HG03039 (cell line): ENCODE results near the gene CPM.

Source experiments
- ATAC-seq: cut with Tn5 transposase; IDR thresholded peaks from one replicate; pipeline ENCODE4 v1.9.1; 2021; ENCODE audit warnings: mild to moderate bottlenecking, moderate library complexity; ENCODE audit not compliant: unreplicated experiment

Gene CPM

DNA sequence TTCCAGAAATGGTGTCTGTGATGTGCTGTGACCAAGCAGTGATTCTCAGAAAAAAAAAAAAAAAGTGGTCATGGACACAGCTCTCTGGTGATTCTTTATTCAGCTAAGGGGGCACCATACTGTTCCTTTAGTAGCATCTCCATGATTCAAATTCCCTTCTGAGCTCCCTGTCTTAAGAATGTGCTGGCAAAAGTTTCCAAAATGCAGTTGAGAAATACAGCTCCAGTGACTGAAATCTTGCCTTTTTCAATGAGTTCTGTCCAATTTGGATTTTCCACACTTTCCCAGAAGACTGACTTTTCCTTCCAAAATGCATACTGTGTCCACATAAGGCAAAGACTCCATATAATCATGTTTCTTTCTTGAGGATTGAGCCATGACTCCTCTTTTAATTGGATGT, 24.3 kb upstream of the CPM start:
- no peak for ATAC-seq

DNA sequence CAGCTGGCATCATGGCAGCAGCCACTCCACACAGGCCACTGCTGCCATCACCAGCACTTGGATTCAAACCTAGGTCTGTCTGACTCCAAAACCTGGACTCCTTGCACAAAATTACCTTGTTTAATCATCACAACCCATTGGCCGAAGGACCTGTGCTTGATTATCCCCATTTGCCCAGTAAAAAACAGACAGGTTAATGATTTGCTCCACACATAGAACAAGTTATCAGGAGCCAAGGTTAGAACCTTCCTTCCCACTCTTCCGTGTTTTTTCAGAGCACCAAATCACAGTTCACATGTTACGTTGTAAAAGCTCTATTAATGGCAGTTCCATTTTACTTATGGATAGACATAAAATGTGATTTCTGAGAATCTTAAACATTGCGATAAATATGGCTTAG, 23.5 kb upstream of the CPM start:
- no peak for ATAC-seq

DNA sequence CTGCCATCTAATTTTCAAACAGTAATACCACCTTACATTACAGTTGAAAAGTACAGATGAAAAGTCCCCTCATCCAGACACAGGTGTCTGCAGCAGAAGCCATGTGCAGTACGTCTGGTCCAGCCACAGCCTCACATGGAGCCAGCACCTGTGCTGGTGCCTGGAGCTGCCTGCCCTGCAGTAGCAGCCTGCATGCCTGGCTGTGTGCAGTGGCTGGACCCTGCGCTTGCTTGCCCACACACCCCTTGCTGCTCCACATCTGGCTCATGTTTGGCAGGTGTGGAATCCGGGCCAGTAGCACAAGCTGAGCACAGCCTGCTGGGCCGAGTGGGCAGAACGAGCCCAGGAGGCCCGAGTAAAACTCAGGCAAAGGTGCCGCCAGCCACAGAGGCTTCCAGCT, 21.8 kb upstream of the CPM start:
- ATAC-seq, result no peak

DNA sequence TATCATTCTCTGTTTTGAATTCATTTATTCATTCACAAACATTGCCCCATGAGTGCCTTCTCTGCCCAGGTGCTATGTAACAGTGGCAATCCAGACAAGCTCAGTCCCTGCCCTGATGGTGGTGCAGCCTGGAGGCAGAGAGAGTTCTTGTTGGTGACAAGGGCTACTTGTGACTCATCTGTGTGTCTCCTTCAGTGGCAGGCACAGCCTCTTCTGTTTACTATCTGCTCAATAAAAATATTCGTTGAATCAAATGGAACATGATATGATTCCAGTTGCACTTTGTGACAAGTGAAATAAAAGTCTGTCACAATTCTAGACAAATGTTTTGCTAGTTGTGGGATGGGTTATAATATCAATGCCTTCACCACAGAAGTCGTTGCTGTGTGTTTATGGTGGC, 20.6 kb upstream of the CPM start:
- ATAC-seq, result no peak

DNA sequence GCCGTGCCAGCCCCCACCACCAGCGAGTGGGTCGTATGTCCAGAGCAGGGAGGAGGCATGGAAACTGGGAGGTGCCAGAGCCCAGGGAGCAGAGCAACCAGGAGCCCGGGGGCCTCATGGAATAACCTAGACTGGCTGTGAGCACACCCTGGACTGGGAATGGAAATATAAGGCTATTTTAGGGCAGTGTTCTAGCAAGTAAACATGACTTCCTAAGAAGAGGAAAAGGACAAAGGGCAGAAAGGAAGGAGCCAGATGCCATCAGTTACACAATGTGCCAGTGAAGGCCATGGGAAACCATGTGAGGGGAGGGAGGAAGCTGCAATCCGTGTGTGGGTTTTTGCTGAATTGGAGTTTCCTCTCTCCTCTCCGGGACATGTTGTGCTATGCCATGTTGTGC, 18.7 kb upstream of the CPM start:
- no peak for ATAC-seq

DNA sequence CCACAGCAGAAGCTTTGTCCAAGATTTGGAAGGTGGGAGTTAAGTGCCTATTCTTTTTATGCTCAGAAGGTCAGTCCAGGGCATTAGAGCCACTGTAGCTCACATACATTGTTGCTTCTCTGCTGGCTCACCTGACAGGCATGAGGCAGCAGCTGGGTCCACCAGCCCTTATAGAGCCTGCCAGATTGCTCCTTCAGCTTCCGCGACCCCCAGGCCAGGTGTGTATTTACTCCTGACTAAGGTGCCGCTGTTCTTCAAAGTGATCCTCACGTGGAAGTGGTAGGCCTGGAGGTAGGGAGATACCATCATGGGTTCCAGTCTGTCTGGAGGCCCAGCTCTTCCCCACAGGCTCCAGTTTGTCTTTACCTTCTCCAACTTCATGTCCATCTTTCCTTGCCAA, 17.5 kb upstream of the CPM start:
- ATAC-seq, result no peak

DNA sequence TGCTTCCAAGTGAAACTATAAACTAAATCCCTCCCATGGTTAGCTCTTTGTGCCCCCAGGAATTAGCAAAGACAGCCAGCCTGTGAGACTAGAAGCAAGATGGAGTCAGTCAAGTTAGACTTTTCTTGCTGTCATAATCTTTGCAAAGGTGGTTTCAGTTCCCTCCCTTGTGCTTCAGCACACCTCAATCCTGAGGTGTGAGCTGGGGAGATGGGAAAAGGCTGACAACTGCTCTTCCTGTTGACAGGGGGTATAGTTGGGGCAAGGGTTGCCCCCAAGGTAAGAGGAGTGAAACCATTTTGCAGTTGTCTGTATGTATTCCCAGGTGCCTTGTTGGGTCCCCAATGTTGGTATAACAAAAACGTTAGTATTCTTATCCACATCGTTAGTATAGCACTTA, 12.3 kb upstream of the CPM start:
- no peak for ATAC-seq

DNA sequence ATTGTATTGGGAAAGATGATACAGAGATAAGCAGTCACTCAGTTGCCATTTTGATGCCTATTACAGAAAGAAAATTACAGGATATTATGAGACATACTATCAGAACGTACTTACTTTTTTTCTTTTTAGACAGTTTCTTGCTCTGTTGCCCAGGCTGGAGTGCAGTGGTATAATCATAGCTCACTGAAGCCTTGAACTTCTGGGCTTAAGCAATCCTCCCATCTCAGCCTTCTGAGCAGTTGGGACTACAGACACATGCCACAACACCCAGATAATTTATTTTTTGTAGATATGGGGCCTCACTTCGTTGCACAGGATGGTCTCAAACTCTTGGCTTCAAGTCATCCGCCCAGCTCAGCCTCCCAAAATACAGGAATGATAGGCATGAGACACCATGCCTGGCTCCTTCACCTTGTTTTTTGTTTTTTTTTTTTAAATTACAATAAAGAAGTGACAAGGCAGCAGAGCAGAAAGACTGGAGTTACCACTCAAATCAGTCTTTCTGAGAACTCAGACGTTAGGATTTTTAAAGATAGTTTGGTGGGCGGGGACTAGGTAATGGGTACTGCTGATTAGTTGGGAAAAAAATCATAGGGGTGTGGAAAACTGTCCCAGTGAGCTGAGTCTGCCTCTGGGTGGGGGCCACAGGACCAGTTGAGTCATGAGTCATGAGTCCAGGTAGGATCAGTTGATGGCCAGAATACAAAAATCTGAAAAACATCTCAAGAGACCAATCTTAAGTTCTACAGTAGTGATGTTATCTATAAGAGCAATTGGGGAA, 11.5 kb upstream of the CPM start:
- ATAC-seq, result no peak

DNA sequence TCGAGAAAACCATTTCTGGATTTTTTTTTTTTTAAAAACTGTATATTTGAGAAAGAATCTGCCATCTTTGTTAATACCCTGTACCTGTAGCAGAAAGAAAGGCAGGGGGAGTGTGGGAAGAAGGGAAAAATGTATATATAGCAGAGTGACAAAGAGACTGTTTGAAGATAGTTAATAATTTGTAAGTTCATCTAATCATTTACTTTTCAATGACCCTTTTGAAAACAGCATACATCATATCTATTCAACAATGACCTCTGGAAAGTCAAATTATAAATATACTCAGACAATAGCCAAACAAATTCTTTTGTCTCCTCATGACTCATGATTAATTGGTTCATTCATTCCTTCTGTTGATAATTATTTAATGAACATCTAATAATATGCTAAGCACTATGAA, 10.9 kb upstream of the CPM start:
- ATAC-seq, result no peak

DNA sequence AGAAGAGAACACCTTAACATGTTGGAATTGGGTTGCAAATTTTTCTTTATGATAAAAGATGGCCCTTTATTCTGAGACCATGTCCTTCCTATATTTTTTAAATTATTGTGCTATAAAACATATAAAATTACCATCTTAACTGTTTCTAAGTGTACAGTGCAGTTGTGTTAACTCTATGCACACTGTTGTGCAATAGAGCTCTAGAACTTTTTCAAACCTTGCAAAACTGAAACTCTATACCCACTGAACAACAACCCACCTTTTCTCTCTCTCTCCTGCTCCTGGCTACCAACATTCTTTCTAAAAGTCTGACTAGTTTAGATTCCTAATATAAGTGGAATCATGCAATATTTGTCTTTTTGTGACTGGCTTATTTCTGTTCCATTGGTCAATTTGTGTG, 7.8 kb upstream of the CPM start:
- ATAC-seq, result no peak

DNA sequence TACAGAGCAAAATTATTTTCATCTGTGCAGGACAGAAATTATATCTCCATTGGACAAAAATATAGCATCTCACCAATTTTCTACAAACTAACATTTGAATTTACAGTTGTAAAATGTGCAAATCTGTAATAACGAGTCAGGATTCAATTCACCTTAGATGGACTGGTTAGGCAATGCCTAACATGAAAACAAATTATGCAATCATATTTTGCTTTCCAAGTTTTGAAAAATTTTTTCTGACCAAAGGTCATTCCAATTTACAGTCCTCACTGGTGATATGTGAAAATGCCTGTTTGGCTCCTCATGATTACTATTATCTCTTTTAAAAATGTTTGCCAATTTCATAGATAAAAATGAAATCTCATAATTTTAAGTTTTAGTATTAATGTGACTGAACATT, 6.5 kb upstream of the CPM start:
- no peak for ATAC-seq

DNA sequence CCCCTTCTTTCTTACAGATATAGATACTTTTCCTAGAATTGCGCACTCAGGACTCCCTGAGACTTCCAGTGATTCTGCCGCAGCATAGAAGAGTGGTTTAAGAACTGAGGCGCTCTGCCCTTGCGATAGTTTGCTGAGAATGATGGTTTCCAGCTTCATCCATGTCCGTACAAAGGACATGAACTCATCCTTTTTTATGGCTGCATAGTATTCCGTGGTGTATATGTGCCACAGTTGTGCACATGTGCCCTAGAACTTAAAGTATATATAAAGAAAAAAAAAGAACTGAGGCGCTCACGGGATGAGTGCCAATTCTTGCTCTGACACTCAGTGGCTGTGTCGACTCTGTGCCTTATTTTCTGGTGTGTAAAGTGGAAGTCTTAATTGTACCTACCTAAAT, 1.4 kb upstream of the CPM start:
- ATAC-seq, result no peak

DNA sequence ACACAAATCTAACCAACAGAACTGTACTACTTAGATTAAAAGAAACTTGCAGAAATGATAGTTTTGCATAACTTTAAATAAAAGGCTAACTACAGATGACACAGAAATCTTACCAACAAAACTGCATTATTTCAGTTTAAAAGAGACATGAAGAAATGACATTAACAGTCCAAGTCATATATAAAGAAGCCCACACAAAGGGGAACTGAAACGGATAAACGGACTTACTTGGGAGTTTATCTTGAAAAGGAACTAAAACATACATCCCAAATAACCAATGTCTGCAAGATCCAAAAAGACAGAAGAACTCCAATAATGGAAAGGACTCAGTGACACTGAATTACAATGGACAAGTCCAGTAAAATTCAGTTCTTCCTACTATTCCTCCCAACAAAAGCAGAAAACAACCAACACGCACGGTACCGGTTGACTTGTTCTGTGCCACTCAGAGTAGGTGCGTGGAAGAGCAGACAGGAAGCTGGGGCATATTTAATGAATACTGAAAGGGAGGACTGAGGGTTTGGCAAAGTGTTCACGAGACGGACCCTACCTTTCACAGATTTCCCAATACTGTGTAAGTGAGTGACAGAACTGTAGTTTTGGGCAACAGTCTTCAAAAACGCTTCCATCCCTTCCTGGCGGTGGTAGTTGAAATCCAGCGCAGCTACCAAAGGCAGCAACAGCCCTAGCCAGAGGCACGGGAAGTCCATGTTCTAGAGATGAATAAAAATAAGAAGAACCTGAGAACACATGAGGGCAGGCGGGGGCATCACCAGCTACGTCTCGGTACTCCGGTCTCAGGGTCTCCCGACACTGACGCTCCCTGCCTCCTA, 627 bp downstream of the CPM start:
- ATAC-seq, result peak; percentile 30

DNA sequence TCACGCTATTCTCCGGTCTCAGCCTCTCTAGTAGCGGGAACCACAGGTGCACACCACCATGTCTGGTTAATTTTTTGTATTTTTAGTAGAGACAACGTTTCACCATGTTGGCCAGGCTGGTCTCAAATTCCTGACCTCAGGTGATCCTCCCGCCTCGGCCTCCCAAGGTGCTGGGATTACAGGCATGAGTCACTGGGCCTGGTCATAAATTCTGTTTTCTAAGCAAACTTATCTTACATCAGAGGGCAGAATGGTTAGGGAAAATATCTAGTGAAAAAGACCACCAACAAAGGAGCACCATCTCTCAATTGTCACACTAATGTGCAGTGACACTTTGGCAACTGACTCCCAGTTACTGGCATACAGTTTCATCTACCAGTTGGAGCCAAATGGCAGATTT, 2.8 kb downstream of the CPM start:
- ATAC-seq, result no peak

DNA sequence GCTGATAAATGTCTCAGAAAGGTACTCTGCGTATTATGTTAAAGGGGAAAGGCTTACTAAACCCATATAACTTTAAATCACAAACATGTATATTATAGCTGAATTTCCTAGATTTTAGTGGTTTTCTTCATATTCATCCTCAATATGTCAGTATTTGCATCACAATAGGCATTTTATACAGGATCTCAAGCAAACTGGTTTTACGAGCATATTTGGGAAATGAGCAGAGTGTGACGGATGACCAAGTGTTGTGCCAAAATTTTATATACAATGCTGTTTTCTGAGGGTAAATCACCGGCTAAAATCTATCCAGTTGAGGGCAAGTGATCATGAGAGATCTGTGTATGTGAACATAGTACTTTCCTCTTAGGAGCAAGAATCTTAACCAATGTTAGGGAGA, 8.4 kb downstream of the CPM start:
- ATAC-seq, result no peak

DNA sequence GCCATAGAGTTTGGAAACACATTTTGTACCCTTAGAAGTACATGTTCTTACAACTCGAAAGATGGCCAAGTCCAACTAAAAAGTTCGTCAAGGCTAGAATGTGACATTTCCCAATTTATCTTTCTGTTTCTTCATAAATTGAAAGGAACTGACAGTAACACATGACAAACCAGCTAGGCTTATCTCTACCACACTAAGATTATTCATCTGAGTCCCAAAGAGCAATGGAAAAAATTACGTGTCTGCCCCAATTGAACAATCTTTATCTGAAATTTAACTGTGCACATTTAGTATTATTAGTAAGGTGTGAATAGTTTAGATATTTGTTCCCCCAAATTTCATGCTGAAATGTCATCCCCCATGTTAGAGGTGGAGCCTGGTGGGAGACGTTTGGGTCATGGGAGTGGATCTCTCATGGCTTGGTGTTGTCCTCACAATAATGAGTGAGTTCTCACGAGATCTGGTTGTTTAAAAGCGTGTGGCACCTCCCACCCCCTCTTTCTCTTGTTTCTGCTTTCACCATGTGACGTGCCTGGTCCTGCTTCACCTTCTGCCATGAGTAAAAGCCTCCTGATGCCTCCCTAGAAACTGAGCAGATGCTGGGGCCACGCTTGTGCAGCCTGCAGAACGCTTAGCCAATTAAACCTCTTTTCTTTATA, 13.3 kb downstream of the CPM start:
- ATAC-seq, result no peak

DNA sequence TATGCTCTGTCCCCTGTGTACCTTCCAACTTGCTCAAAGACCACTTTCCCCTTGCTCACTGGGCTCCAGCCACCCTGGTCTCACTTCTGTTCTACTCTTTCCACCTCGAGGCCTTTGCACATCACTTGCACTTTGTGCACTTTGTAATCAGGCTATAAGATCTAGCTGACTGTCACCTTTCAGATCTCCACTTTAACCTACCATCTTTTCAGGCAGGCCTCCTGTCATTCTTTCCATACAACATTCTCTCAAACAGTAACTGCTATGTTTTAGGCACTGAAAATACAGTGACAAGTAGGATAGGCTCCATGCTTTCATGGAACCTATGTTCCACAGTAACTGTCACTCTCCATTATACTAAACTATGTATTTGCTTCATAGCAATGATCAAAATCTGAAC, 14.0 kb downstream of the CPM start:
- no peak for ATAC-seq

DNA sequence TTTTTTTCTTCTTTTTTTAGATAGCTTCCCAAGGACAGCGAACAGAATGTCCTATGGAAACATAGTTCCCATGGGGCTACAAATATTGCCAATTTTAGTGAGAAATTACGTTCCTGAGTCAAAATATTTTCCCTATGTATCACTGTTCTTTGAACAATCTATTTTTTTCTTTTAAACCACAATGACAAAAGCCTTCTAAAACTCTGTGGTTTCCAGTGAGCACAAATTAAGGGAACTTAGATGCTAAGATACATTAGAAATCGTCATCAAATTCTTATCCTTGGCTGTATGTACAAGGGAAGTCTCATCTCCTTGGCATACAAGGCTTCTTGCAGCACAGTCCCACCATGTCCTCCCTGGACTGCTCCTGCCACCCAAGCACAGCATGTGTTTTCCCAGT, 17.9 kb downstream of the CPM start:
- no peak for ATAC-seq

DNA sequence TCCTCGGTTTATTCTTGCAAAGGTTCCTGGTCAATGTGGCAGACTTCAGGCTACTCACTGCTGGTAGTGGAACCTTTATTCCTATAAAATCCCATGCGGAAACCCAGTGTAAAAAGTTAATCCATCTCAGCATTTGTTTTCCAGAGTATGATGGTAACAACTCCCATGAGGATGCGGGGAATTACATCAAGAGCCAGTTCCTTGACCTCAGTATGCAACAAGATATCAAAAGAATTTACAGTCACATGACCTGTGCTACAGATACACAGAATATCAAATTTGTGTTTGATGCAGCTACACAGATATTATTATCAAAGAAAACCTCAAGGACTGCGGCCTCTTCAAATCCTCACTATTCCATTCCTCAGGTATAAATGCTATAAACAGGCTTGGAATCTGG, 19.3 kb downstream of the CPM start:
- no peak for ATAC-seq

DNA sequence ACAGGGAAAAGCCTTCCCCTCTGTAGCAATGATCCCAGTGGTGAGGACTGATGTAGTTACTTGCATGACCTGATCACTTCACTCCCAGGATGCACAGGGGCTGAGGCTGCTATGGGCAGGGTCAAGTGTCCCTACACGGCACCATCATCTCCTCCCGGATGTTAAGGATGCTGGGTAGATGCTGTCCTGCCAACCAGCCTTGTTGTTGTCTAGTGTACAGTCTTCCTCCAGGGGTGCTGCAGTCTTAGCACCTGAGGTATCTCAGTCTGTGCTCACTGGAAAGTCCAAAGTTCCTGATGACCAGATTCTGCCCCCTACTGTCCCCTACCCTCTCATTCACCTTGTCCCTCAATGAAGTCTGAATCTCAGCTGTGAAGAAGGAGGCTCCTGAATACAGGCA, 20.1 kb downstream of the CPM start:
- ATAC-seq, result no peak

DNA sequence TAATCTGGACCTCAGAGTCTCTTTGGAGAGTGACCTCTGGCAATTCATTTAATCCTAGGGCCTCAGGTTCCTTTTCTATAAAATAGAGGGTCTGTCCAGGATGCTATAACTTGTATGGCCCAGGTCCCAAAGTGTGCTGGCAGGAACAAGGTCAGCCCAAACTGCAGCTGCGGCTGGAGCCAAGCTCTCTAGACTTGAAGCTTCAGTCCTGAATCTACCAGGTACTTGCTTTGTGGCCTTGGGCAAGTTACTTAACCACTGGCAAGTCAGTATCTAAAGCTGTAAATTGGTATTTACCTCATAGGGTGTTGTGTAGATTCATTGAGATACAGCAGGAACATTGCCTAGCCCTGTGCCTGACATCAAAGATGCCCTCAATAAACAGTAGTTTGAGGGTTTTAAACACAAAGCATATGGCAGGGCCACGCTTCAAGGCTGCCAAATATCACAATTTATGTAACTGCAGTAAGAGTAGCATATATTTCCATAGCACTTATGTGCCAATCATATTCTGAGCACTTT, 21.7 kb downstream of the CPM start:
- ATAC-seq, result no peak

DNA sequence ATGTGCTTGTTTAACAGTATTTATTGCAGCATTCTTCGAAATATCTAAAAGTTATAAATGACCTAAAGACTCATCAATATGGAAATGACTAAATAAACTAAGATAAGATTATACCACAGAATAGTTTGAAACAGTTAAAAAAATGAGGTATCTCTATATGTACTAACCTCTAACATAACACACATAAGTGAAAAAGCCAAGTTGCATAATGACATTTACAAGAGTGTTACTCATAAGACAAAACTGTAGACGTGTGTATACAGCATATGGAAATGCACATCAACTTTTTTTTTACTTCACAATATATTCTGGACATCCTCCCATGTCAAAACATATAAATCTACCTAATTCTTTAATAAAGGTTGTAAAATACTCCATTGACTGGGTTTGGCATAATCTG, 22.8 kb downstream of the CPM start:
- ATAC-seq, result no peak
